ENCODE data around the gene SPTLC3.

DNA sequence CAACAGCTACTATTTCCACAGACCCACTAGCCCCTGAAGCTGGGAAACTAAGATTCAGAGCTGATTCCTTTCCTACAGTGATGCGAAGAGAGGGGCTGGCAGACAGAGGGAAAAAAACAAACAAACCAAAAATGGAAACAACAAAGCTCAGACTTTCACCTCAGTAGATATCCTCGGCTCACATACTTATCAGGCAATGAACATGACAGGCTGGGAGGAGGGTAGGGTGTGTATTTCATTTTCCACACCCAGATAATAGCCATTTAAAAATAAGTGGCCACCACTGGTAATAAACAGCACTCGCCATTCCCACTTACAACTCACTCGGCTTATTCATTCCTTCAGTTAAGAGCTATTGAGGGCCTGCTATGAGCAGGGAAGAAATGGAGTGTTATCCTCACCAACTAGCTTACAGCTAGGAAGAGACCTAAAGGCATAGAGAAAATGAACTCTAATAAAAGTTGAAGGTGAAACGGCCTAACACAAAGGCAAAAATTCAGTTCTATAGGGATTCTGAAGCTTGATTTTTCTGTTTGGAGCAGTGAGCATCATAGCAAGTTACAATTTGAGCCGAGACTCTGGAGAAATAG lies 32.0 kb upstream of the SPTLC3 start:
- TF ChIP-seq, protein P1, sequence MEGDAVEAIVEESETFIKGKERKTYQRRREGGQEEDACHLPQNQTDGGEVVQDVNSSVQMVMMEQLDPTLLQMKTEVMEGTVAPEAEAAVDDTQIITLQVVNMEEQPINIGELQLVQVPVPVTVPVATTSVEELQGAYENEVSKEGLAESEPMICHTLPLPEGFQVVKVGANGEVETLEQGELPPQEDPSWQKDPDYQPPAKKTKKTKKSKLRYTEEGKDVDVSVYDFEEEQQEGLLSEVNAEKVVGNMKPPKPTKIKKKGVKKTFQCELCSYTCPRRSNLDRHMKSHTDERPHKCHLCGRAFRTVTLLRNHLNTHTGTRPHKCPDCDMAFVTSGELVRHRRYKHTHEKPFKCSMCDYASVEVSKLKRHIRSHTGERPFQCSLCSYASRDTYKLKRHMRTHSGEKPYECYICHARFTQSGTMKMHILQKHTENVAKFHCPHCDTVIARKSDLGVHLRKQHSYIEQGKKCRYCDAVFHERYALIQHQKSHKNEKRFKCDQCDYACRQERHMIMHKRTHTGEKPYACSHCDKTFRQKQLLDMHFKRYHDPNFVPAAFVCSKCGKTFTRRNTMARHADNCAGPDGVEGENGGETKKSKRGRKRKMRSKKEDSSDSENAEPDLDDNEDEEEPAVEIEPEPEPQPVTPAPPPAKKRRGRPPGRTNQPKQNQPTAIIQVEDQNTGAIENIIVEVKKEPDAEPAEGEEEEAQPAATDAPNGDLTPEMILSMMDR (IDR thresholded peaks at IDR 0.05) = no peak
- no peak for TF ChIP-seq POLR2A (IDR thresholded peaks at IDR 0.05)

Measured in adrenal gland (tissue), 5 donors.